Neuronal stem cell (in vitro differentiated cells): ENCODE results near the gene TIMM10B.
A peak's percentile ranks its signal among the peaks of the same experiment; 100 is the strongest.

ENCODE experiments used
- DNase-seq: peaks from one replicate; pipeline ENCODE4 v3.0.0-alpha.2; 2013; ENCODE audit warnings: low spot score
- H2AFZ ChIP-seq: one replicate; pipeline ENCODE4 v1.6.1; 2013; ENCODE audit warnings: mild to moderate bottlenecking, low read length, inconsistent platforms
- H2AK5ac ChIP-seq: 2 replicates; pipeline ENCODE4 v1.6.1; 2013; ENCODE audit warnings: low read depth, mild to moderate bottlenecking, inconsistent platforms, low read length, moderate library complexity, mixed read lengths
- H2BK120ac ChIP-seq: 2 replicates; pipeline ENCODE4 v1.6.1; 2013; ENCODE audit warnings: low read depth, mild to moderate bottlenecking, inconsistent platforms, low read length, moderate library complexity, mixed read lengths
- H2BK12ac ChIP-seq: one replicate; pipeline ENCODE4 v1.6.1; 2013; ENCODE audit warnings: low read length, inconsistent platforms
- H2BK15ac ChIP-seq: 2 replicates; pipeline ENCODE4 v1.6.1; 2013; ENCODE audit warnings: mild to moderate bottlenecking, low read length, inconsistent platforms, mixed read lengths
- H2BK5ac ChIP-seq: one replicate; pipeline ENCODE4 v1.6.1; 2013; ENCODE audit warnings: inconsistent platforms, mild to moderate bottlenecking, low read length, moderate library complexity
- H3K14ac ChIP-seq: one replicate; pipeline ENCODE4 v1.6.1; 2013; ENCODE audit warnings: low read length, inconsistent platforms
- H3K18ac ChIP-seq: 2 replicates; pipeline ENCODE4 v1.6.1; 2013; ENCODE audit warnings: low read length, inconsistent platforms
- H3K23ac ChIP-seq: 2 replicates; pipeline ENCODE4 v1.6.1; 2013; ENCODE audit warnings: low read depth, mild to moderate bottlenecking, mixed read lengths, low read length, inconsistent platforms; ENCODE audit not compliant: poor library complexity
- H3K27ac ChIP-seq: replicated peaks from 3 replicates; pipeline ENCODE4 v1.5.1; 2013; ENCODE audit warnings: low read length, inconsistent platforms
- H3K27me3 ChIP-seq, 3 experiments: 2 replicates each; pipeline ENCODE4 v1.6.1; 2013; ENCODE audit warnings: low read length in 3 of 3, mild to moderate bottlenecking in 2 of 3, inconsistent platforms in 1 of 3, low read depth in 1 of 3, mixed read lengths in 1 of 3, moderate library complexity in 1 of 3; ENCODE audit not compliant: control insufficient read depth in 3 of 3, insufficient read depth in 3 of 3
- H3K36me3 ChIP-seq, 2 donors: replicated peaks in 1 of 2; 2 replicates each; pipeline ENCODE4 v1.6.1; 2013; ENCODE audit warnings: low read length in 2 of 2; ENCODE audit not compliant: control insufficient read depth in 2 of 2, insufficient read depth in 2 of 2
- H3K4ac ChIP-seq: 2 replicates; pipeline ENCODE4 v1.6.1; 2013; ENCODE audit warnings: inconsistent platforms, mild to moderate bottlenecking, low read length, moderate library complexity
- H3K4me1 ChIP-seq, 2 donors: 1 replicate in 1 of 2; 2 replicates in 1 of 2; pipeline ENCODE4 v1.6.1; 2013; ENCODE audit warnings: low read length in 2 of 2, low read depth in 1 of 2; ENCODE audit not compliant: control insufficient read depth in 2 of 2, insufficient read depth in 1 of 2
- H3K4me2 ChIP-seq: one replicate; pipeline ENCODE4 v1.6.1; 2013; ENCODE audit warnings: mild to moderate bottlenecking, low read length, inconsistent platforms; ENCODE audit not compliant: insufficient read depth, poor library complexity, severe bottlenecking
- H3K4me3 ChIP-seq, 2 donors: 2 replicates each; pipeline ENCODE4 v1.5.1; 2013; ENCODE audit warnings: low read length in 2 of 2, mild to moderate bottlenecking in 2 of 2, inconsistent platforms in 1 of 2, moderate library complexity in 1 of 2
- H3K79me1 ChIP-seq: one replicate; pipeline ENCODE4 v1.6.1; 2013; ENCODE audit warnings: low read depth, mild to moderate bottlenecking, inconsistent platforms, low read length, moderate library complexity
- H3K9ac ChIP-seq: one replicate; pipeline ENCODE4 v1.6.1; 2013; ENCODE audit warnings: mild to moderate bottlenecking, low read depth, low read length, inconsistent platforms; ENCODE audit not compliant: poor library complexity
- H3K9me3 ChIP-seq, 2 donors: replicated peaks in 1 of 2; 2 replicates each; pipeline versions ENCODE3 to v1.6.1; 2013; ENCODE audit warnings: low read length in 2 of 2, mild to moderate bottlenecking in 2 of 2, inconsistent platforms in 1 of 2, low read depth in 1 of 2, mixed read lengths in 1 of 2, moderate library complexity in 1 of 2; ENCODE audit not compliant: control insufficient read depth in 2 of 2, insufficient read depth in 1 of 2
- H4K8ac ChIP-seq: one replicate; pipeline ENCODE4 v1.6.1; 2013; ENCODE audit warnings: low read depth, mild to moderate bottlenecking, inconsistent platforms, low read length, moderate library complexity
- H4K91ac ChIP-seq: one replicate; pipeline ENCODE4 v1.6.1; 2013; ENCODE audit warnings: low read length, low read depth, mild to moderate bottlenecking, inconsistent platforms; ENCODE audit not compliant: poor library complexity
- WGBS, 2 donors: extraction: QIAGEN DNeasy Blood & Tissue Kit; methylation state at CpG; one replicate each; pipeline ENCODE4 v1.1.7; 2013; ENCODE audit warnings: missing lambda C conversion rate in 2 of 2, mixed read lengths in 1 of 2; ENCODE audit not compliant: insufficient read length in 2 of 2, insufficient replicate concordance in 1 of 2; ENCODE audit errors: extremely low coverage in 2 of 2; 5-methylcytosine and 5-hydroxymethylcytosine counted together

The TIMM10B gene

DNA sequence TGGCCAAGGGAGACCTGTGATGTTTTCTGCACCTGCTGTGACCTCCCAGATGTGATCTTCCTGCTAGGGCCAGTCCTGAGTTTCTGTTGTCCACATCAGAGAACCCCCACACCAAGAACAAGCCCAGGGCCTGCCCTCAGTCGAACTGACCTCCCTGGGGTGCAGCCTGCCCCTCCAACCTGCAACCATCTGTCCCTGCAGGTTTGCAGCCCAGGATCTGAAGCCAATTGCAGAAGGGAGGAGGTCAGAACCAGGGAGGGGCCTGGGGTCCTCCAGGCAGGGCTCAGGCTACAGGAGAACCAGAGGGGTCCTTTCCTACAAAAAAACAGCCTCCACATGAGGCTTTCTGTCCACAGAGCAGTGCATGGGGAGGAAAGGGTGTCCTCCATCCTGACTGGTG lies 8.4 kb upstream of the TIMM10B start:
- Histone ChIP-seq H3K18ac (peak overlapping the region; percentile 68), H3K27me3 (no peaks in the 10 kb centered on the region), H3K9ac (peak overlapping the region; percentile 38), H3K4me1 (peaks cover 7 to 18% of the 10 kb centered on the region in 2 donors), H2BK5ac (no peak overlapping the region), H2AK5ac (no peak overlapping the region), H3K4me3 (peak overlapping the region; percentile 67 to 74), H3K9me3 (no peaks in the 10 kb centered on the region), H4K91ac (no peak overlapping the region), H3K23ac (no peak overlapping the region), H3K36me3 (peaks cover 4 to 19% of the 10 kb centered on the region in 2 donors), H3K4ac (no peak overlapping the region), H2BK12ac (no peak overlapping the region), H3K79me1 (no peaks in the 10 kb centered on the region), H2AFZ (peak overlapping the region; percentile 75), H2BK120ac (no peak overlapping the region), H4K8ac (no peak overlapping the region), H3K27ac (no peak overlapping the region), H3K14ac (no peak overlapping the region), H2BK15ac (no peak overlapping the region), H3K4me2 (peak overlapping the region; percentile 82)
- no peak for DNase-seq
- WGBS, 2 donors, result no CpG with 5 or more reads among the region's 1 CpG

DNA sequence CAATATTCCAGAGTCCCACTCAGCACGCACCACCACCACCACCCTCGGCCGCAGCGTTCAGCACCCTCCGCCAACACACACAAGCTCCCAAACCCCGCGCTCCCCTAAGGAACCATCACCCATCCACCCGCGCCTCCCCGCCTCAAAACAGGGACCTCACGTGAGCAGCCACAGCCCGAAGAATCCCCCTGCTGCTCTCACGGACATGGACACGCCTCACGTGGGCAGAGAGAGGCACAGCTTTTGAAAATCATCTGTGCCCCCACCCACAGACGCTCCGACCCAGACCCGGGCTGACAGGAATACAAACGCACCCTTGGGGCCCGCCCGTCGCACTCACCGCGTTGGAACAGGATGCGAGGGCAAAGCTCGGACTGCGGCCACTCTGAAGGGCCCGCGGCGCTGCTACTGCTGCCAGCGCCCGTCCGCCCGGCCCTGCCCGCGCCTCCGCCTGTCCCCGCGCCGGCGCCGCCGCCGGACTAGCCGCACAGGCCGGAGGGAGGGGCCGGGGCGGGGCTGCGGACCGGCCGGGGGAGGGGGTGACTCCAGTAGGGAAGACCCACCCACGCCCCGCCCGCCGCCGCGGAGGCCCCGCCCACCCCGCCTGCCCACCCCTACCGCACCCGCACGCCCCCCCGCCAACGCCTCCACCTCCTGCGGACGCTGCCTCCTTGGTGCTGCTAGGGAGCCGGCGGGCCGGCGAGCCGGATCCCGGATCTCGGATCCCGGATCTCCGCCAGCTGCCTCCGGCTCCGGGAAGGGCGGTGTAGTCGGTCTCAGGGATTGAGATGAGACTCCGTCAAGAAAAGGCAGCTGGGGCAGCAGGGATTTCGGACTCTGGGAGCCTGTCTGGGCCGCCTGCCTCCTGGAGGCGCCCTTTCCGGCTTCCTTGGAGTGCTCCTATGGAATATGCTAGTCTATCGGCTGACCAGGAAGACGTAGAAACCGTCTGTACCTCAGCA lies 7.6 kb upstream of the TIMM10B start, which contains the start of gene TRIM3:
TRIM3 (minus strand) TSS at position 491 of the 962 bp plus-strand sequence. CDS start 8,246 bp downstream, outside the sequence.
- Histone ChIP-seq H3K9ac (peak within 1 kb of the TSS; percentile 91), H2AFZ (peak within 1 kb of the TSS; percentile 97), H4K91ac (no peak within 1 kb of the TSS), H3K14ac (peak within 1 kb of the TSS; percentile 59), H3K18ac (peak within 1 kb of the TSS; percentile 91), H3K4ac (no peak within 1 kb of the TSS), H3K4me2 (peak within 1 kb of the TSS; percentile 90), H2AK5ac (no peak within 1 kb of the TSS), H3K4me3 (peak within 1 kb of the TSS; percentile 74 to 89), H3K9me3 (no peaks in the 10 kb centered on the region), H2BK12ac (no peak within 1 kb of the TSS), H2BK5ac (peak within 1 kb of the TSS; percentile 40), H2BK120ac (no peak within 1 kb of the TSS), H4K8ac (no peak within 1 kb of the TSS), H3K27me3 (no peaks in the 10 kb centered on the region), H2BK15ac (no peak within 1 kb of the TSS), H3K36me3 (peaks cover 11 to 27% of the 10 kb centered on the region in 2 donors), H3K23ac (peak within 1 kb of the TSS; percentile 49), H3K79me1 (no peaks in the 10 kb centered on the region), H3K27ac (peak within 1 kb of the TSS; percentile 85), H3K4me1 (peaks cover 7 to 17% of the 10 kb centered on the region in 2 donors)
- peak; percentile 85 for DNase-seq
- WGBS, 2 donors, result no CpG with 5 or more reads among the region's 87 CpGs

DNA sequence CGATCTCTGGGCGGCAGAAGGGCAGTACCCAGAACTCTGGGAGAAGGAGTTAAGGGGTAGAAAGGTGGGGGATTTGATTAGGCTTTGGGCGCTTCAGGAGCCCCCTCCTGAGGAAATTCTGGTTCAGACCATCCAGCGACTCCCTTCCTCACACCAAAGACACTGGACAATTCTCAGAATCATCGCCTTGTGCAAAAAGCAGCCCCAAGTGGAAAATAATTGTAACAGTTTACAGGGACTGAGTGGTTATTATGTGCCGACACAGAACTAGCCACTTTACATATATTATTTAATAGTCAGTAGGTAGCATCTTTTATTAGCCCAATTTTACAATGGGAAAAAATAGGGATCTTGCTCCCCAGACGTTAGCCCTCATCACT lies 6.9 kb upstream of the TIMM10B start:
- Histone ChIP-seq H2BK5ac (no peak overlapping the region), H4K8ac (no peak overlapping the region), H2BK15ac (no peak overlapping the region), H3K18ac (peak overlapping the region; percentile 80), H3K4ac (no peak overlapping the region), H2AK5ac (no peak overlapping the region), H3K4me3 (peak overlapping the region; percentile 43 to 82), H3K4me2 (peak overlapping the region; percentile 90), H3K14ac (no peak overlapping the region), H3K27ac (peak overlapping the region; percentile 85), H3K23ac (peak overlapping the region; percentile 25), H2BK120ac (no peak overlapping the region), H3K9me3 (no peaks in the 10 kb centered on the region), H2BK12ac (no peak overlapping the region), H3K4me1 (peaks cover 3 to 12% of the 10 kb centered on the region in 2 donors), H4K91ac (no peak overlapping the region), H2AFZ (peak overlapping the region; percentile 97), H3K9ac (no peak overlapping the region), H3K27me3 (no peaks in the 10 kb centered on the region), H3K36me3 (peaks cover 15 to 34% of the 10 kb centered on the region in 2 donors), H3K79me1 (no peaks in the 10 kb centered on the region)
- WGBS, 2 donors, result no CpG with 5 or more reads among the region's 7 CpGs
- no peak for DNase-seq

DNA sequence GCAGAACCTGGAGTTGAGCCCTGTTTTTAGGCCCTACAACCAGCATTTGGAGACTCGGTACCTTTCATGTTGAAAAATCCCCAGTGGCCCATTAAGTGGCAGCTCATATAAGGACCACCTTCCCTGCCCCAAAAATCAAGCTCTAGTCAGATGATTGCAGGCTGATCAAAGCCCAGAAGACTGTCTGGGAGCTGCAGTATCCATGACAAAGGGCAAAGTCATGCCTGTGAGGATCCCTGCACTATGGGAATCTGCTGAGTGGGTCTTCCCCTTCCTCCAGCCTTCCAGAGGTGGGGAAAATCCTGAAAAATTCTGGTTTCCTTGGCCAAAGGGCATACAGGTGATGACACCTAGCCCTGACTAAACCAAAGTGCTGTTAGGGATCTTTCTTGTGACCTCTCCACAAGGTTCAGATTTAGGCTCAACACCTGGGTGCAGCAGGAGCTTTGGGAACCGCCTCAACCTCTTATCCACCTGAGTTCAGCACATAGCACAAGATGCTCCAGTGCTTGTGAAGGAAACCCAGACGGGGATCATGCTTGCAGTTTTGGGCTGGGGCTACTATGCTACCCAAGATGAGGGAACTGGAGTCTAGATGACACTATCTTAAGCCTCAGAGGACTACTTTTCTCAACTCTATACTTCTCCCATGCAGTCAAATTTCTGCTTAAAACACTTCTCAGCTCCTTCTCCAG lies 6.3 kb upstream of the TIMM10B start:
- Histone ChIP-seq H3K23ac (no peak overlapping the region), H2AK5ac (no peak overlapping the region), H2BK15ac (no peak overlapping the region), H3K79me1 (peaks cover 5% of the 10 kb centered on the region), H3K14ac (no peak overlapping the region), H3K18ac (no peak overlapping the region), H3K9ac (no peak overlapping the region), H3K4ac (no peak overlapping the region), H3K4me3 (no peak overlapping the region), H2BK5ac (no peak overlapping the region), H3K4me1 (peaks cover 2 to 9% of the 10 kb centered on the region in 2 donors), H2BK120ac (no peak overlapping the region), H4K91ac (no peak overlapping the region), H3K4me2 (no peak overlapping the region), H3K36me3 (peaks cover 15 to 39% of the 10 kb centered on the region in 2 donors), H3K9me3 (no peaks in the 10 kb centered on the region), H2BK12ac (no peak overlapping the region), H4K8ac (no peak overlapping the region), H3K27ac (no peak overlapping the region), H2AFZ (no peak overlapping the region), H3K27me3 (no peaks in the 10 kb centered on the region)
- no CpG with 5 or more reads among the region's 3 CpGs for WGBS, 2 donors
- no peak for DNase-seq
